Measurements from ENCODE around the gene STAB1. TPM values are rescaled to one million over a fixed set of nuclear protein-coding genes. Genes with fewer than 3 reads are reported as not detected.

STAB1 gene
- total and polyA plus RNA-seq, 2 experiments from 2014 or later, result 0.90 to 1.9 TPM

- peaks cover 3% of the 10 kb centered on the region for H3K27me3 Mint-ChIP-seq (ENCODE audit: insufficient read depth, low read depth, poor library complexity)
- no peaks in the 10 kb centered on the region for H4K20me1 ChIP-seq (replicated peaks; ENCODE audit: insufficient read depth)
- H3K27ac Mint-ChIP-seq, result no peak overlapping the region
- no peaks in the 10 kb centered on the region for H3K27me3 ChIP-seq (ENCODE audit: insufficient read depth)
- H3K36me3 Mint-ChIP-seq (ENCODE audit: low read depth), result peaks cover 3% of the 10 kb centered on the region; the same call in 2 of the 3 replicates
- peaks cover 12% of the 10 kb centered on the region for H3K36me3 ChIP-seq (ENCODE audit: insufficient read depth)
- no peaks in the 10 kb centered on the region for H3F3A ChIP-seq (replicated peaks; ENCODE audit: low read depth)
- no peaks in the 10 kb centered on the region for H3K4me1 Mint-ChIP-seq
- H3K4me3 ChIP-seq, result no peak overlapping the region
- no peak overlapping the region for H2AFZ ChIP-seq
- H3K9me2 ChIP-seq (ENCODE audit: insufficient read depth), result no peaks in the 10 kb centered on the region
- ATAC-seq (no peak), DNase-seq (ENCODE audit: low spot score) (no peak)
- H3K27ac ChIP-seq (ENCODE audit: low read depth), result no peak overlapping the region
- no peak overlapping the region for H3K4me3 Mint-ChIP-seq
- no peaks in the 10 kb centered on the region; the same call in 2 of the 3 replicates for H3K9me3 Mint-ChIP-seq
- no peak overlapping the region for H3K4me2 ChIP-seq
- no peaks in the 10 kb centered on the region for H3K4me1 ChIP-seq (ENCODE audit: insufficient read depth)
- no peak for TF ChIP-seq EZH2 (IDR thresholded peaks at IDR 0.05; ENCODE audit: low read depth, unreplicated experiment)
- no peak for TF ChIP-seq CTCF (conservative IDR thresholded peaks at IDR 0.05; ENCODE audit: low read depth in 2 of 2)
- TF ChIP-seq ZNF462 (CRISPR knock-in tag; IDR thresholded peaks at IDR 0.05), result no peak
- no peak for TF ChIP-seq REST (IDR thresholded peaks at IDR 0.05; ENCODE audit: unreplicated experiment)
- TF ChIP-seq ZNF114 (CRISPR knock-in tag; IDR thresholded peaks at IDR 0.05), result no peak
- TF ChIP-seq EZH2phosphoT487 (IDR thresholded peaks at IDR 0.05; ENCODE audit: unreplicated experiment), result no peak
- no peak for TF ChIP-seq POLR2AphosphoS5 (IDR thresholded peaks at IDR 0.05; ENCODE audit: low read depth)
- TF ChIP-seq NANOG (IDR thresholded peaks at IDR 0.05; ENCODE audit: borderline replicate concordance), result no peak
- TF ChIP-seq STAT1 (IDR thresholded peaks at IDR 0.05; ENCODE audit: unreplicated experiment), result no peak
- no peak for TF ChIP-seq CREB1 (CRISPR knock-in tag; IDR thresholded peaks at IDR 0.05; ENCODE audit: low read depth)
- no peak for TF ChIP-seq ZNF331 (CRISPR knock-in tag; IDR thresholded peaks at IDR 0.05; ENCODE audit: low read depth)
- no peak for TF ChIP-seq ETS1 (IDR thresholded peaks at IDR 0.05)
- no peaks in the 10 kb centered on the region for H3K79me2 ChIP-seq (replicated peaks; ENCODE audit: insufficient read depth)
Observed at GRCh38 chr3:52568069-52568468, 72.9 kb downstream of the STAB1 start.
